Measurements from ENCODE around the gene NTN1.

NTN1 gene

GRCh38 chr17:9071016-9071415 lies 49.7 kb downstream of the NTN1 start:
- DNase-seq (ENCODE audit: insufficient read length, low spot score): no peak
- TF ChIP-seq, protein P1, sequence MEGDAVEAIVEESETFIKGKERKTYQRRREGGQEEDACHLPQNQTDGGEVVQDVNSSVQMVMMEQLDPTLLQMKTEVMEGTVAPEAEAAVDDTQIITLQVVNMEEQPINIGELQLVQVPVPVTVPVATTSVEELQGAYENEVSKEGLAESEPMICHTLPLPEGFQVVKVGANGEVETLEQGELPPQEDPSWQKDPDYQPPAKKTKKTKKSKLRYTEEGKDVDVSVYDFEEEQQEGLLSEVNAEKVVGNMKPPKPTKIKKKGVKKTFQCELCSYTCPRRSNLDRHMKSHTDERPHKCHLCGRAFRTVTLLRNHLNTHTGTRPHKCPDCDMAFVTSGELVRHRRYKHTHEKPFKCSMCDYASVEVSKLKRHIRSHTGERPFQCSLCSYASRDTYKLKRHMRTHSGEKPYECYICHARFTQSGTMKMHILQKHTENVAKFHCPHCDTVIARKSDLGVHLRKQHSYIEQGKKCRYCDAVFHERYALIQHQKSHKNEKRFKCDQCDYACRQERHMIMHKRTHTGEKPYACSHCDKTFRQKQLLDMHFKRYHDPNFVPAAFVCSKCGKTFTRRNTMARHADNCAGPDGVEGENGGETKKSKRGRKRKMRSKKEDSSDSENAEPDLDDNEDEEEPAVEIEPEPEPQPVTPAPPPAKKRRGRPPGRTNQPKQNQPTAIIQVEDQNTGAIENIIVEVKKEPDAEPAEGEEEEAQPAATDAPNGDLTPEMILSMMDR (IDR thresholded peaks at IDR 0.05; ENCODE audit: insufficient read depth, missing control alignments): no peak
- FAIRE-seq: no peak

DNA sequence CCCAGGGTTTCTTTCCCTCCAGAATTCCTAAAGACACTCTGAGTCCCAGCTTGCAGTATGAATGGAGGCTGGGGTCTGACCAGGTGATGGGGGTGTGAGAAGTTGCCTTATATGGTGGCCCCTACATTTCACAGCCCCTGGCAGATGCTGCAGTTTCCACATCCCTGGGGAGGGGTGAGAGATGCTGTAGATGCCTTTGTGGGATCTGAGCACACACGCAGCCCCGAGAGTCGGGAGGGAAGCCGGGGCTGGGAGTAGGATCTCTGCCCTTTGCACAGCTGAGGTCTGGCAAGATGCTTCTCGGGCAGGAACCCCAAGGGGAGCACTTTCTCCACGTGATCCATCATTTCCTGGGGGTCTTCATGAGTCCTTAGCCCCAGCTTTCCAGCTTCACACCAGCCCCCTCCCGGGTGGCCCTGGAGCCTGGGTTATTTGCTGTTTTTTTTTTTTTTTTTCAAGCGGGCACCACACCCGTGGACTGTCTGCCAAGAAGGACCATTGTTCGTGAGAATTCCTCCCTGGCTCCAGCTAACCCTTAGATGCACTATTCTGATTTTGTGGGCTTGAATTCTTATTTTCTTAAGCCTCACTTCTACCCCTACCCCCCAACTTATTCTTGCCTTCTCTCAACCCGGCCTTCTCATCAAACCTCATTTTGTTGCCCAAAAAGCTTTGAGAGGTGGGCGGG lies 50.6 kb downstream of the NTN1 start:
- FAIRE-seq (no peak), DNase-seq (ENCODE audit: insufficient read length, low spot score) (no peak)
- TF ChIP-seq, protein P1 (IDR thresholded peaks at IDR 0.05; ENCODE audit: insufficient read depth, missing control alignments): no peak

DNA sequence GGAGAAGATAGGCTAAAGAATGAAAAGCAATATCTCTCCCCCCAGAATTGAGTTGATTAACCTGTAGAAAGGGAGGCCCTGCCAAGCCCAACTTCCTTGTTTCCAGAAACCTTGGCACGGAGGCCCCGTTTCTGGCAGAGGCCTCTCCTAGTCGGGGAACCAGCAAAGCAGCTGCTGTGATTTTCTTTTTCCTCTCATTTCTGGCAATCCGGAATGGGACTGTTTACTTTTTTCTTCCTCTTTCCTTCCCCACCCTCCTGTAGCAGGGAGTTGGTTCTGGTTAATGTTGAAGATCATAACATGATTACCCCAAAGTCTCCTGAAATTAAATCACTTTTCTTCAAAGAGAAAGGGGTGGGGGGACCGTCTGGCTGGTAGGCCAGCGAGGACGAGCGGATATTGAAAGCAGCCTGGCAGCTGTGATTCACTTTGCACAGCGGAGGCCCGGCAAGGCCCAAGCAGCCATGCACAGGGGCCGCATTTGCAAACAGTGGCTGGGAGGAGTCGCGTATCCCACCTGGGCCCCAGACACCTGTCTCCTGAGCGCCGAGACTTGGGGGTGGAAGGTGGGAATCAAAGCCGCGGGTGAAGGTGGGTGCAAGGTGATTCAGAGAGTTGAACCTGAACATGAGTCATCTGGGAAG lies 51.5 kb downstream of the NTN1 start:
- FAIRE-seq (no peak), DNase-seq (ENCODE audit: insufficient read length, low spot score) (no peak)
- TF ChIP-seq, protein P1 (IDR thresholded peaks at IDR 0.05; ENCODE audit: insufficient read depth, missing control alignments): no peak

DNA sequence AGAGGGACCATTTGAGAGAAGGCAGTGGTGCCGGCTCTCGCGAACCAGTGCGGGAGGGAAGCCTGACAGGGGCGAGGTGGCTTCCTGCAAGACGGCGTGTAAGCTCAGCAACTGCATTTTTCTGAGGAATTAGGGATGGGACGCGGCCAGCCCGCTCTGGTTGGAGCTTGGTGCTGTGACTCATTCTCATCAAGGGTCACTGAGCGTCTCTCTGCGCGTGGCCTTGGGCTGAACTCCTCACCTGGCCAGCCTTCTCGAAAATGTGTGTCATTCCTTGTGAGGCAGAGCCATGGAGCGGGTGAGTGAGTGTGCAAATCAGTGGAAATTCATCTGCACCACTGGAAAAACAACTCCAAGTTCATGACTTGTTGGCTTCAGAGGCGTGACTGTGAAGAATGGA lies 52.8 kb downstream of the NTN1 start:
- TF ChIP-seq, protein P1 (IDR thresholded peaks at IDR 0.05; ENCODE audit: insufficient read depth, missing control alignments): no peak
- no peak for FAIRE-seq
- DNase-seq (ENCODE audit: insufficient read length, low spot score): no peak

DNA sequence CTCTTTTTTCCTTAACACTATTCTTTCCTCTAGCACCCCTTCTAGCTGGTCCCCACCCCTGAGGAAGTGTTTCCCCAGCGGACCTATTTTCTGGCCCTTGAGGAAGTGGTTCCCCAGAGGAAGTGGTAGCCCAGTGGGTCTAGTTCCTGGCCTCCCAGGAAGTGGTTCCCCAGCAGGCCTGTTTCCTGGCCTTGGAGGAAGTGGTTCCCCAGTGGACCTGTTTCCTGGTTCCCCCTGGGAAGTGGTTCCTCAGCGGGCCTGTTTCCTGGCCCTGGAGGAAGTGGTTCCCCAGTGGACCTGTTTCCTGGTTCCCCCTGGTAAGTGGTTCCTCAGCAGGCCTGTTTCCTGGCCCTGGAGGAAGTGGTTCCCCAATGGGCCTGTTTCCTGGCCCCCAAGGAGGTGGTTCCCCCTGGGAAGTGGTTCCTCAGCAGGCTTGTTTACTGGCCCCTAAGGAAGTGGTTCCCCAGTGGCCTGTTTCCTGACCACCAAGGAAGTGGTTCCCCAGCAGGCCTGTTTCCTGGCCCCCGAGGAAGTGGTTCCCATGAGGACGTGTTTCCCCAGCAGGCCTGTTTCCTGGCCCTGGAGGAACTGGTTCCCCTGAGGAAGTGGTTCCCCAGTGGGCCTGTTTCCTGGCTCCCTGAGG lies 58.3 kb downstream of the NTN1 start:
- TF ChIP-seq, protein P1 (IDR thresholded peaks at IDR 0.05; ENCODE audit: insufficient read depth, missing control alignments): no peak
- no peak for DNase-seq (ENCODE audit: insufficient read length, low spot score)

DNA sequence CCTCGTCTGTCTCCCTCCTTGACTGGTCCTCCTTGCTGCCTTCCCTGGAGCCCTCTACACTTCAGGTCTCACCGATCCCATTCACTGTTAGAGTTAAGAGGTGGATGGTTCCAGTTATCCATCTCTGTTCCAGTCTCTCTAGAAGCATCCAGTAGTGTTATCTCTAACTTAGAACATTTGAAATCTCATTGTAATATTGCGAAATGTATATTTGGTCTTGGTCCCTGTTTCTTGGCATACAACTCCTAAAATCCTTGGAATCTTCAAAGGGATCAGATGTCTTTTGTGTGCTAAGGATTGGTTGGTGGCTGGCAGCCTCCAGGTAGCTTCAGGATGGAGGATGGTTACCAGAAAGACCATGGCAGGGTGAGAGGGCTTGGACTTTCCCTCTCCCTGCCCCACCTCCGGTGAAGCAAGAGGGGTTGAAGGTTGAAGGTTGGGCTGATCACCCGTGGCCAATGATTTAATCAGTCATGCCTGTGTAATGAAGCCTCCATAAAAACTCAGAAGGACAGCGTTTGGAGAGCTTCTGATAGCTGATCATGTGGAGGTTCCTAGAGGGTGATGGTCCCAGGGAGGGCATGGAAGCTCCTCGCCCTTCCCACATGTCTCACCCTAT lies 59.1 kb downstream of the NTN1 start:
- DNase-seq (ENCODE audit: insufficient read length, low spot score) (no peak), FAIRE-seq (no peak)
- TF ChIP-seq, protein P1 (IDR thresholded peaks at IDR 0.05; ENCODE audit: insufficient read depth, missing control alignments): no peak

More for the DNA sequence above, 58.3 kb downstream of the NTN1 start:
- FAIRE-seq: no peak
